Activated CD8-positive, alpha-beta memory T cell treated with anti-CD3 and anti-CD28 coated beads, Interleukin-2, amount 50 U/mL, for 24 hours (primary cell): ENCODE results near the gene FHAD1.
A peak's percentile ranks its signal among the peaks of the same experiment; 100 is the strongest.

Experiments used
- DNase-seq: peaks from one replicate; pipeline ENCODE4 v3.0.0-alpha.2; 2020; ENCODE audit errors: extremely low read depth

The FHAD1 gene

DNA sequence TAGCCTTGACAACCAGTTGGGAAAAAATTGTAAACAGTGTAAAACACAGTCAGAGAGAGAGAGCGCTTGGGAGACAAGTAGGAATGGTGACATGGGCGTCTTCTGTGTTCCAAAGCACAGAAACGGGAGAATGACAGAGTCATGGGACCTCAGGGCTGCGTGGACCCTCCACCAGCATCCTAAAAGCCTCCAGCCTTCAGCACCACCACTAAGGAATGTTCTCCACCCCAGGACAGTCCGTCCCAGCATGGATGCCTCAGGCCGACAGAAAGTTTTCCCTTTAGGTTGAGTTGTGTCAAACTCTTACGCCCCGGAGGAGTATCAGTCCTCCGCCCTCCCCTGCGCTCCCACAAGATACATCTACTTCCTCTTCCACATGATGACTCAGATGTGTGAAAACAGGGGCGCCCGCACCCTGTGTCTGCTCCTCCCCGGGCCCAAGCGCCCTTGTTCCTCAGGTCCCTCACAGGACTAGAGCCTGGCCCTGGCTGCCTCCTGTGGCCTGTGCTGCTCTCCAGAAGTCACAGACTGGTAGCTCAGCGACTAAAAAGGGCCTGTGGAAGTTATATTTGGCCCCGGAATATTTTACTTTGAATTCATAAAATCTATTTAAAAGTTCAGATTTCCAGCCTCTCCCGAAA lies 98.8 kb downstream of the FHAD1 start:
- peak; percentile 19 for DNase-seq

DNA sequence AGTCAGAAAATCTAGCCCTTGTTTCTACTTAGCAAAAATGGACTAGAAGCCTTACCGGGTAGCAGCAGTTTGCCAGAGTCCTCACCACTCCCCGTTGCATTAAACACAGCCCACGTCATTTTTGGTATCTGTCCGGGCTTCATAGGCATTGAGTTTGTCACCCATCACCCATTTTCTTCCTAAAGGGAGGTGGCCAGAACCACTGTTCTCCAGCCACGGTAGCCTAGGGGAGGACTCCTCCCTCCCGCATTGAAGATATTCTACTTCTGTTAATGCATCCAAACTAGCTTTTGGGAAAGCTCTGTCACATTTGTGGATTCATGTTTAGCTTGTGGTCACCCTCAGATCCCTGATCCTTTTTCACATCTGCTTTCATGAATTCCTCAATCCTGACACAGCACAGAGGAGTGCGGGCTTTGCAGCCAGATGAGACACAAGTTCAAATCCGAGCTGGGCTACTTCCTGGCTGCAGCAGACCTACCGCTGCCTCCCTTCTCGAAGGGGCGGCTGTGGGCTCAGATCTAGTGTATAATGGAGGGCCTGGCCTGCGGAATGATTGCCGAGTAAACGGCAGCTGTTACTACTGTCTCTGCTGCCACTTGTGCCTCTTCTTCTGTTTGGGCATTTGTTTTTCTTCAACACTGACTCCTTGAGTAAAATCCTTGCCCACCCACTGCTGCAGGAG lies 99.5 kb downstream of the FHAD1 start:
- DNase-seq = no peak

DNA sequence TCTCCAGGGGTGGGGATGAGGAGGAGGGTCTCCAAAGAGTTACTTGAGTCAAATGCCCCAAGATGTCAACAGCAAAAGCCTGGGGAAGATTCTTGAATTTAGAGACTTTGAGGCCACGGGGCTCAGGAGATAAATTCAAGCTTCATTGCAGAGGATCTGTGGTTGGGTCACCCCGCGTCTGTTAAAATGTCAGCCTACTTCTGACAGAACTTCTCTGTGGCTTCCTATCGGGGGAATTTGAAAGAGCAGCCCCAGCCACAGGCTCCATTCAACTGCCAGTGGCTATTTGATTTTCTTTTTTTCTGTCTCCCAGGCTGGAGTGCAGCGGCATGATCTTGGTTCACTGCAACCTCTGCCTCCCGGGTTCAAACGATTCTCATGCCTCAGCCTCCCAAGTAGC lies 100.2 kb downstream of the FHAD1 start:
- DNase-seq = no peak

DNA sequence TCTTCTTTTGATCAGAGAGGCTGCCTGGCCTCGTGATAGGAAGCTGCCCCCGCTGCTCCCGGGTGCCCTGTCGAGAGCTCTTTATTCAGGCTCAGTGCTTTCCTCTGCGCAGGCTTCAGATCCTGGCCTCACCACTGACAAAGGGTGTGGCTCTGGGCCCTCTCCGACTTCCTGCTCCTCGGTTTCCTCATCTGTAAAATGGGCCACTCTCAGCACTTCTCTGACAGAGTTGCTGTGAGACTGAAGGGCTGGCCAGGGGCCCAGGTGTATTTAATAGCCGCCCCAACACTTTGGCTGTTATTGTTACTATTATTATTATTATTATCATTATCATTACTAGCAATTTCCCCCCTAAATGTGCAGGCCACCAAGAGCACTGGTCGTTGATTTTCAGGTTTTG lies 101.6 kb downstream of the FHAD1 start:
- DNase-seq = no peak

DNA sequence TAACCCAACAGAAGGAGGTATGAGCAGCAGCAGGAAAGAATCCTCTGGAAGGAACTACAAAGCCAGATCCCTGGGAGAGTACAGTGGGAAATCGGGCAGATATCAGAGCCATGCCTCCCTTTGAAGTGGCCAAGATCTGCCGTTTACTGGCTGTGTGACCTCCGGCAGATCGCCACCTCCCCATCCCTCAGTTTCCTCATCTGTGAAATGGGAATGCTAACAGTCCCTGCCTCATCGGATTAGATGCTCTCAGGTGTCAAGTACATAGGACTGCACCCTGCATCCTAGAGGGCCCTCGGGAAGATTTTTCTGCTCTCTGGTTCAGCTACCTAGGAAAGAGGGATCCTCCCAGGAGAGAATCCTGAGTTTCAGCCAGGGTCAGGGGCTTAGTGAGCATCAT lies 102.1 kb downstream of the FHAD1 start:
- DNase-seq = no peak

DNA sequence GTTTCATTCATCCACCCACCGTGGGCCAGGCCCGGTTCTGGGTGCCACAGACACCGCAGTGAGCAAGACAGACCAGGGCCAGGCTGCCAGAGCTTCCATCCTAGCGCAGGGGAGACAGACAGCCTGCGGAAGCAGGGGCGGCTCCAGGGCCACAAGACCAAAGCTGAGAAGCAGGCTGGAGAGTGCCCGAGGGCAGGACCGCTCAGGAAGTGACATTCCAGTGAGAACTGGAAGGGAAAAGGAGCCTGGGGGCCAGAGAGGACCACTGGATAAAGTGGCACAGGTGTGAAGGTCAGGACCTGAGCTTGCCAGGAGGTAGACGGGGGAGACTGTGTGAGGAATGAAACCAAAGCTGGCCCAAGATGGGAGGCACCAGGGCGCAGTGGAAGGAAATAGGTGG lies 103.1 kb downstream of the FHAD1 start:
- DNase-seq = no peak

DNA sequence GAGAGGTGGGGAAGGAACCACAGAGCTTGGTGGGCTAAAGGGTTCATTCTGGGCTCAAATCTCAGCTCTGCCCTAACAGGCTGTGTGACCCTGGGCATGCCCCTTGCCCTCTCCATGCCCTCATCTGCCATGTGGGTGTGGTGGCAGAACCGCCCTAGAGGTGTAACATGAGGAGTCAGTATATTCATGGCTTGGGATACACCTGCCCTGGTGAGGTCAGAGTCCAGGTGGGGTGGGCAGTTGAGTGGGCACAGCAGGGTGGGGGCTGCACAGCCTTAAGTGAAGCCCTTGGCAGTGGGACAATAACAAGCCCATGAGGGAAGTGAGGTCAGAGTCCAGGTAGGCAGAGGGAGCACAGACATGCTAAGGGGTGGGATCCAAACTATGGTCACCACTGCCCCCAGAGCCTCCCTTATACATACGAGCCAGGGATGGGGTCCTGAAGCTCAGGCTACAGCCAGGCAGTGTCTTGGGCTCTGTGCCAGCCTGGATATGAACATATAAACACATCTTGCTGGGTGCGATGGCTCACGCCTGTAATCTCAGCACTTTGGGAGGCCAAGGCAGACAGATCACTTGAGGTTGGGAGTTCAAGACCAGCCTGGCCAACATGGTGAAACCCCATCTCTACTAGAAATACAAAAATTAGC lies 103.7 kb downstream of the FHAD1 start:
- DNase-seq = no peak

DNA sequence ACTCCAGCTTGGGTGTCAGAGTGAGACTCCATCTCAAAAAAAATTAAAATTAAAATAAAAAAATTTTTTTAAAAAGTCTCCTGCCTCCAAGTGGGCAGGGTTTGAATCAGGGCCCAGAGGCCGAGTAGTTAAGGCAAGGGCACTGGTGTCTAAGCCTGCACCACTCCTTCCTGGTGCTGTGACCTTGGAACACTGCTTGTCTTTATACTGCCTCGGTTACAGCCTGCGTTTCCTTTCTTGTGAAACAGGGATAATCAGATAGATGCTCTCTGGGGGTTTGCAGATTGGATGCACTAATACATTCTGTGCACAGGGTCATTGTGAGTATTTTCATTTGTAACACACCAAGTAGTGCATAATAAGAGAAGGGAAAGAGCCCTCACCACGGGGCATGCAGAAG lies 104.3 kb downstream of the FHAD1 start:
- no peak for DNase-seq

DNA sequence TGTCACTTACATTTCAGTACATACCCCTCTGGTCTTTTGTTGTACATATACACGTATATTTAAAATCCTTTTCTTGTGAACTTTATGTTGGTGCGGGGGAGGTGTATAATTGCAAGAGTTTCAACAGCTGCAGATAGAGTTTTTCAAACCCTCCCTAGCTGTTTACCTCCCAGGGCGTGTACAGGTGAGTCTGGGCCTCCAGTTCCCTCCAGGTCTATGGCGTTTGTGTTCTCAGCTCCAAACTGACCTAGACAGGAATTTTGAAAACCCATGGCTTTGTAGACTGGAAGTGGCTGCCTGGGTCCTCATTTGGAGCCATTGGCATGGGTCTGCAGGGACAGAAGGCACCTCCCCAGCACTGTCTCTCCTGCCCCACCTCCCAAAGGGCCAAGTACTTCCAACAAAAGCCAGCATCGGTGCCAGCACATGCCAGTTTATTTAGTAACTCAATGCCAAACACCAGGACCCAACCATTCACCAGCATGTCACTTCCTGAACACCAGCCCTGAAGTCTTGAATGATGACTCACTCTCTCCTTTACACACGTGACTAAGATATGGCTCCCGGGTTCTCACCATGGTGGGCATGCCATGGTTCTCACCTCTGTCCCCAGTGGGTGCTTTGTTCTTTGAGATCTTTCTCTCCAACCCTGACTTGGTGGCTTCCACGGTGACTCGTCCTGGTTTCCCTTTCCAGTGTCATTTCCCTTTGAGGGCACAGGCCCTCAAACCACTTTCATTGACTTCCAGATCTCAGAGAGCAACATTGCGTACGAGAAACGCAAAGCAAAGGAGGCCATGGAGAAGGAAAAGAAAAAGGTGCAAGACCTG lies 105.3 kb downstream of the FHAD1 start:
- peak; percentile 20 for DNase-seq

DNA sequence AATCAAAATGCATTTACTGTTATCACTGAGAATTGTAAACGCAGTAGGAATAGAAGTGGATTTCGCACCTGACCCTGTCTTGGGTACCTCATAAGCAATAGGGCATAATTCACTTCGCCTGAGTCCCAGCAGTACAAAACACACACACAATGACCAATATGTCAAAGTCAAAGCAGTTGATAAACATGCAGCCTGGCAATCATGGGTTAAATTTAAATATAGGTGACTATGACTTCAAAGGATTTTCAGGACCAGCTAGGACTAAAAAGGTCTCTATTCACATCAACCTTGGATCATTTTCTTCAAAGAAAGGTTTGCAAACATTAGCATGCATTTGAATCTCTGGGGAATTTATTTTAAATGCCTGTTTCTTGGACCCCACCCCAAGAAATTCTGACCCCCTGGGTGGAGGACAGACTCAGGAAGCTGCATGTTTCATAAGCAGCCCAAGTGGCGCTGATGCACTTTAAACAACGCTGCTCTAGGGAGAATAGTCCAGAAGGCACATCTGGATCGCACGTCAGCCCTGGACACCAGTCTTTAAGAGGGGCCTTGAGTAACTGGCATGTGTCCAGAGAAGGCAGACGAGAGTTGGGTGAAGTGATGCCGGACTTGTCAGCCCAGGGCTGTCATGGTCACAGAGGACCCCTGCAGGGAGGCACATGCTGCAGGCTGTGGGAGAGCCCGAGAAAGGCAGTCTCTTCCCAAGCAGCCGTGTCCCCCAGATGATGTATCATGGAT lies 107.0 kb downstream of the FHAD1 start:
- DNase-seq = no peak

DNA sequence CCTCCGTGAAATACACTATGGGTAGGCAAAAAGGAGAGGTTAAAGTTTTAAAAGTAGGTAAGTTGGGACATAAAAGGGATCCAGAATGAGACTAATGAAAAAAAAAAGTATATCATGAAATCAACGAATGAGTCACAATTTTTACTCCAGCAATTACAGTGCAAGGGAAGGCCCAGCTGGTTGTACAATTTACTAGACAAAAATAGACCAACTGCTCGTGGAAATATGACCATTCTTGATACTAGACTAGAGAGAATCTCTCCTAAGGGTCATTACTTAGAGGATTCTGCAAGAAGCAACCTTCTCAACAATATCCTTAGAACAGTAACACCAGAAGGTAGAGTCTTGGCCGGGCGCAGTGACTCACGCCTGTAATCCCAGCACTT lies 107.5 kb downstream of the FHAD1 start:
- DNase-seq = no peak

DNA sequence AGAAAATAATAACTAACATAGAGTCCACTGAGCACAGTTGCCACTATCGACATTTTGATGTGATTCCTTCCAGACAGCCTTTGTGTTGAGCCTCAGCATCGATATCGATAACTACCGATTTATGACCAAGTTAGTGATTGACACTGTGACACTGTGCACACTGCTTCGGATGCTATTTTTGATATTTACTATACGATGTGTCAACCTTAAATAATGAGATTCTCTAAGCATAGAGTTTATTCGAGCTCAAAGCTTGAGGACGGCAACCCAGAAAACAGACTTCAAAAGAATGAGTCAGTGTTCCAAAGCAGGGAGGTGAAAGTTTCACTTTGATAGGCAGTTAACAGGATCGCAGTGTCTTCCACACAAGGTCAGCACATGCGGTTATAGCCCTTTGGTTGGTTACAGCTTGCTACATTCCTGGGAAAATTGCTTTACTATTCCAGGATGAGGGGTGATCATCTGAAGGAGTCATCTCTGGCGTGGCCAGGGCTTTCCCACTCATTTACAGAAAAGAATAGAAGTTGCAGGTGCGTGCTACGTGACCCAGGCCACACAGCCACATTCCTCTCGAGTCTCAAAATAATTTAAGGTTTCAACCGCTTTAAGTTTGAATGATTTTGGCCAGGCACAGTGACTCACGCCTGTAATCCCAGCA lies 109.1 kb downstream of the FHAD1 start:
- no peak for DNase-seq

DNA sequence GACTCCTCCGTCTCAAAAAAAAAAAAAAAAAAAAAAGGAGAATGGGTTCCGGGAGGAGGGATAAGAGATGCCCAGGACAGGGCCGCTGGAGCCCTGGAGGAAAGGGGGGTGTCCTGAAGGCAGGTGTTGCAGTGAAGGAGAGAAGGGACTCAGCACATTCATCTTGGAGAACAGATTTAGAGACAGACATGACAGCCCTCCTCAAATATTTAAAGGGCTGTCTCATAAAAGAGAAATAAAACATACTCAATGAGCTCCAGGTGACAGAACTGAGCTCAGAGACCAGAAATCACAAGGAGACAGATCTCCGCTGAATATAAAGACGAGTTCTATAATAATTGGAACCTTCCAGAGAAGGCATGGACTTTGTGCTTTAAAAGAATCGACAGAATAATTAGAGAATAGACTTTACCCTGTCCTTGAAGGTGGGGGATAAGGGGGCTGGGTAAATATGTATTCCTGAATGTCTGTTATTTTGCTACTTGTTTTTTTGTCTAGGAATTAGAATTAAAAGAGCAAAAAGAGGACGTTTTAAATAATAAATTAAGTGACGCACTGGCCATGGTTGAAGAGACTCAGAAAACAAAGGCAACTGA lies 110.7 kb downstream of the FHAD1 start:
- no peak for DNase-seq

DNA sequence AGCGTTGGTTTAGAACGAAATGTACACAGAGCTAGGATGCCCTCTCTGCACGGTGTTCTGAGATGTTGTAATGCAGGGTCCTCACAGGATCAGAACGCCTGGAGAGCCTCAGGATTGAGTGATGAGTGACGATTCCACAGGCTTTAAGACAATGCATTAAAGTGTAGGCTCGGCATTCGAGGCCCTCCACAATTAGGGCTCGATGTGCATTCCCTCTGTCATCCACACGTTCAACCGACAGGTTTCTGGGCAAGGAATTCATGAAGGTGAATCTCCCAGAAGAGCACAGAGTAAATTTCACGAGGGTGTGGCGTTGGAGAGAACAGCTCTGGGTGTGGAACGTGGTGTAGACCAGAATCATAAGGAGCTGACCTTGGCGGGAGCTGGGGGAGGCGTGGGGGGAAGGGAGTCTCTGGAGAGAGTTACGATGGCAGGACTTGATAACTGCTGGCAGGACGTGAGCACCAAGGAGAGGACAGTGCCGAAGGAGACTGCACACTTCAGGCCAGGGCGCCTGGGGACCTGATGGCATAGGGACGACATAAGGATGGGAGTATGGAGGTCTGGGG lies 111.6 kb downstream of the FHAD1 start:
- DNase-seq = no peak

DNA sequence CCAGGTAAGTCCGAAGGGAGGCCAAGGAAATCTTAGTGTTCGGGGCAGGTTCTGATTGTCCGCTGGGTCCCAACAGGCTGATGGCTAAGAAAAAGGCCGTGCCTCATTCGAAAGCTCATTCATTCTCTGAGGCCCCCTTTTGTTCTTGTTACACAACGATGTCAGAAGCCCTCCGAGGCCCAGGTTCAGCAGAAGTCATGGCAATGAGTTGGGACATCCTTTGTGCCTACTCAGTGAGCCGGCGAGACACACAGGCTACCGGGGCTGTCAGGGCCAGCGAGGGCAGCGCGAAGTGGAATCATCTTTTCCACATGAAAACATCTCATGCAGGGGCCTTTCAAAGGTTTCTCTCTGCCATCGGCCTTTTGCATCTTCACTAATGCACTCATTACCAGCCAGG lies 113.7 kb downstream of the FHAD1 start:
- no peak for DNase-seq

DNA sequence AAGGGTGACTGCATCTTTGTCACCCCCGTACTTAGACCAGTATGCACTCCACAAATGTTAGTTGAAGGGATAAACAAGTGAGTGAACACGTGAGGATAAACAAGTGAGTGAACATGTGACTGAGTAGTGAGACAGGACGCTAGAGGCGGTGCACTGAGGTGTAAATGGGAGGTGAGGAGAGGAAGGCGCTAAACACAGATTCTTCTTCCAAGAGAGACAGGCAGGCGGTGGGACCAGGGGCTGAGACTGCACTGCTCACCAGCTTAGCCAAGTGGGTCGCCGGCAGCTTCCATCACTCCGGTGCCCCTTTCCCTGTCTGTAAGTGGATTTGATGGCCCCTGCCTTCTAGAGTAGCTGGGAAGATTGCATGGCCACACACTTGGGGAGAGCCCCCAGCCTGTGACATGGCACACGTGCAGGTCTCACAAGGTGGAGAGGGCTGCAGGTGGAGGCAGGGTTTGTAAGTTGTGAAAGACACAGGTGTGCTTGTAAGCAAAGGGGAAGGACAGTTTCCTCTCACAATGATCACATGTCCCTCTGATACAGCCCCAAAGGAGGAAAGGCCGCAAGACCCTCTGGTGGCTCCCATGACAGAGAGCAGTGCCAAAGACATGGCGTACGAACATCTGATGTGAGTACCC lies 115.2 kb downstream of the FHAD1 start:
- no peak for DNase-seq

DNA sequence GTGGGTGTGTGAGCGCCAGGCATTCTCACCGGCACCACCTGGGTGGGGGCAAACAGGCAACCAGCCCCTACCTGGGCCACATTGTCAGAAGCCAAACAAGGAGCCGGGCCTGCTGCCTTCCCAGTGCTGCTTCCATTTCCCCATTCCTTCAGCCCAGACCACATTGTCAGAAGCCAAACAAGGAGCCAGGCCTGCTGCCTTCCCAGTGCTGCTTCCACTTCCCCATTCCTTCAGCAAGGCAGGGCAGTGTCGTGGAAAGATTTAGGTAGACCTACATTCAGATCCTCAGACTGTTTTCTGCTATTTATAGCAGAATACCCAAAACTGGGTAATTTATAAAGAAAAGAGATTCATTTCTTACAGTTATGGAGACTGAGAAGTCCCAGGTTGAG lies 115.7 kb downstream of the FHAD1 start:
- DNase-seq = no peak

DNA sequence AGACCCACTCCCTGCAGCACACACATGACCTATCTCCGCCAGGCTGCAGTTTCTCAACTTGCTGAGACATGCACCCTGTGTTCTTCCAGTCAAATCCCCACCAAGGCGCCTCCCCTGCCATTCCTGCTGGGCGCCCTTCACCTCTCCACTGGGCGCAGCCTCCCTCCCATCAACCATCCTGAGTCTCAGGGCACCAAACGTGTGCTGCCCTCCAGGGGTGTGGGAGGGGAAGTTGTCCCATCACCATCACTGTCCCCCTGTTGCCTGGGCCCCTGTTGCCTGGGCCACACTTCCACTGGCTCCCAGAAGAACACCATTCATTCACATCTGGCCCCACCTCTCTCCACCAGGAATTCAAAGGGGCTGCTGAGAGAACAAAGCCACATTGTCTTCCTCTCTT lies 117.7 kb downstream of the FHAD1 start:
- DNase-seq = no peak

DNA sequence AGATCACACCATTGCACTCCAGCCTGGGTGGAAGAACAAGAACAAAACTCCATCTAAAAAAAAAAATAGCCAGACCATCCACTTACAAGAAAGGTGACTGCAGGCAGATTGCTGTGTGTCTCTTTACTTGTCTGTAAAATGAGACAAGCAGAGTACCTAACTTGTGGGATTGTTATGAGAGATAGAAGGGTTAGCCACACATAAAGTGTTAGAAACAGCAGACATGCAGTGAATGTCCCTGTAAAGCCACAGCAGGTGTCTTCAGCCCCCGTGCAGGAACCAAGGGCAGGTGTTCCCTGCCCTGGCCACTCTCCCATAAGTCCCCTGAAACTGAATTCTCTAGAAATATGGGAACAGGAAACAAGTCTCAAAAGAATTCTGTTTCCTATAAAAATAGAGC lies 121.9 kb downstream of the FHAD1 start:
- DNase-seq = no peak

DNA sequence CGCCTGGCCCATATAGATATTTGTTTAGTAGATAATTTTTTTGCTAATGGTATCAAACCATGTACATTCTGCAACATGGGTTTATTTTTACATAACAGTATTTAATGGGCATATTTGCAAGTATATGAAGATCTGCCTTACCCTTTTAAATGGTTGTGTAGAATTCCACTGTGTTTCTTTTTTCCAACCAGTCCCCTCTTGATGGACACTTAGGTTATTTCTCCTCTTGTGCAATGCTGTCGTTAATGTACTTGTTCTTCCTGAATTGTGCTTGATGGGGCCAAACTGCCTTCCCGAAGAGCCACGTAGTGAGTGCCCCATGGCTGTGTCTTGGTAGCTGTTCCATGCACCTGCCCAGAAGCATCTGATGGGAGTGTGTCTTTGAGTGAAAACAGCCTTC lies 123.2 kb downstream of the FHAD1 start:
- no peak for DNase-seq
